Uterus (tissue), 2 donors: ENCODE results near the gene PPFIBP2.

Experiments
- CTCF ChIP-seq, 4 experiments: fragments of 200-600 bp in 2 of 4; fragments of 450-650 bp in 2 of 4; sonication (generic) in 2 of 4; IDR thresholded peaks; one replicate each; pipeline ENCODE4 v1.5.1; 2016 to 2019; ENCODE audit warnings: antibody characterized with exemption in 4 of 4, mild to moderate bottlenecking in 2 of 4, moderate library complexity in 1 of 4
- POLR2A ChIP-seq, 2 donors: fragments of 450-650 bp; IDR thresholded peaks; one replicate each; pipeline ENCODE4 v1.6.1; 2016; ENCODE audit warnings: antibody characterized with exemption in 2 of 2, mild to moderate bottlenecking in 1 of 2, moderate library complexity in 1 of 2

GRCh38 chr11:7551571-7551970 is 37.8 kb downstream of the PPFIBP2 start:
- TF ChIP-seq CTCF (IDR thresholded peaks at IDR 0.05) (no peak), POLR2A (IDR thresholded peaks at IDR 0.05) (no peak)
